ENCODE data around the gene SNAPC5.
"Not testable (repeated sequence)": the region's sequence is repeated elsewhere in the genome, so short reads cannot be mapped to it uniquely, and the experiment has no call there.

The SNAPC5 gene, protein sequence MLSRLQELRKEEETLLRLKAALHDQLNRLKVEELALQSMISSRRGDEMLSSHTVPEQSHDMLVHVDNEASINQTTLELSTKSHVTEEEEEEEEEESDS

DNA sequence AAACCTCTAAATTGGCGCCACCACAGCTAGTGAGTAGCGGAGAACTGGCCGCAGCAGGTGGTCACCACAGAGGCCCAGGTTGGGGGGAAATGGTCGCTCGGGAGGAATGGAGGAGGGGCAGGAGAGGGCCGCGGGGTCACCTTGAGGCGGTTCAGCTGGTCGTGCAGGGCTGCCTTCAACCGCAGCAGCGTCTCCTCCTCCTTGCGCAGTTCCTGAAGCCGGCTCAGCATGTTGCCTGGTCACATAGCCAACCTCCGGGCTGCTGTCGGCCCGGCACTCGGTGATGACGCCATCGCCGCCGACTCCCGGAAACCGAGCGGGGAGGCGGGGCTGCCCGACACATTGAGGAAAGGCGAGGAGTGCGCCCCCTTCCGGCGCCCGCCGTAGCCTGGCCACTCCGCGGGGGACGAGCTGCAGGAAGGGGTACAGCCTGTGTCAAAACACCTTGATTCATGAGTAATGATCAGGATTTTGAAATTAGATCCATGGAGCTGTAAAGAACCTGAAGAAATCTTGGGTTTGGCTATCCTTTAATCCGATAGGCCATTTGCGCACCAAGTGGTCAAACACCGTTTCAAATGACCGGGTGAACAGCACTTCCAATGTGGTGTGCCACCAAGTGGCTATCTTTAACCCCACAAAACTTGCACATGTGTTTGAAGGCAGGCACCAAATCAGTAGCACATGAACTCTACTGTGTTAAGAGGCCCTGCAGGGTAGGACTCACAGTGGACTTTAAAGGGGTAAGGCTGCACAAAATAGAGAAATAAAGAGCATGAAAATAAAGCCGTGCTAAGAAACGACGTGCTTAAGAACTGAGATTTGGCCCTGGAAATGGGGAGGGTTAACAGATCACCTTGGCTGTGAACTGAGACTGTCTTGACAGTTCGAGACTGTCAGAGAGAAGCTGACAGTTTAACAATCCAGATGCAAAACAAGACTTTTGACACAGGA, at the start of gene SNAPC5:
TSS of gene SNAPC5 (minus strand) at position 261 of the 954 bp plus-strand sequence. CDS start at position 230, 31 bp downstream.
- DNase-seq (ENCODE audit: low read depth) = peak; percentile 93

- no peak for DNase-seq (ENCODE audit: low read depth)
Measured at GRCh38 chr15:66545255-66545654, 47.7 kb upstream of the SNAPC5 start.

DNA sequence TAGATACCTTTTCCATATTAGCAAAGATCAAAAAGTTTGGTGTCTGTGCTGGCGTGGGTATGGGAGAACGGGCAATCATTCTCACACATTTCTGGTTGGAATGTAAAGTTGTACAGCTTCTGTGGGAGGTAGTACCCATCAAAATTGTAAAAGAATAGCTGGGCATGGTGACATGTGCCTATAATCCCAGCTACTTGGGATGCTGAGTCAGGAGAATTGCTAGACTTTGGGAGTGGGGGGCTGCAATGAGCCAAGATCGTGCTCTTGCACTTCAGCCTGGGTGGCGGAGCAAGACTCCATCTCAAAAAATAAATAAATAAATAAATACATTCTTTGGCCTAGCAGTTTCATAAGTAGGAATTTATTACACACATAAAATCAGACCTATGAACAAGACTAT, 45.3 kb upstream of the SNAPC5 start:
- DNase-seq (ENCODE audit: low read depth) = no peak

- DNase-seq (ENCODE audit: low read depth) = no peak
Measured at GRCh38 chr15:66535056-66535455, 37.5 kb upstream of the SNAPC5 start.

DNA sequence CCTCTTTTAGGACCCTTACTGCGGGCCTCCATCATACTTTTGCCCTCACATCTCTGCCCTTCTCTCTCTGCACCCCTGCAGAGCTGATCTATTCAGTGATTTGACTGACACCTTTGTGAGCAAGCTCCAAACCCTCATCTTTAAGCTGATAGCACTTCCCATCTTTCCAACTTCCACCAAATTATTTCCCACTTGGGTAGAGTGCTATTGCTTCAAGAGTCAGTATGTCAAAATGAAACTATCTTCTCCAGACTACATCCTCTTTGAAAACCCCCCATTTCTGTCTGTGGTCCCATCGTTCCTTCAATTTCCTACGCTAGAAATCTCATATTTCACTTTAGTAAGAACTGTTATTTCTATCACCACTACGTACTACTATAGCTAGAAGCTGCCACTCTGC, 27.3 kb upstream of the SNAPC5 start:
- no peak for DNase-seq (ENCODE audit: low read depth)

- DNase-seq (ENCODE audit: low read depth) = no peak
Measured at GRCh38 chr15:66523926-66524325, 26.4 kb upstream of the SNAPC5 start.

- peak; percentile 55 for DNase-seq (ENCODE audit: low read depth)
Measured at GRCh38 chr15:66515901-66516322, 18.4 kb upstream of the SNAPC5 start.

GRCh38 chr15:66514586-66514985, 17.0 kb upstream of the SNAPC5 start:
- no peak for DNase-seq (ENCODE audit: low read depth)

DNA sequence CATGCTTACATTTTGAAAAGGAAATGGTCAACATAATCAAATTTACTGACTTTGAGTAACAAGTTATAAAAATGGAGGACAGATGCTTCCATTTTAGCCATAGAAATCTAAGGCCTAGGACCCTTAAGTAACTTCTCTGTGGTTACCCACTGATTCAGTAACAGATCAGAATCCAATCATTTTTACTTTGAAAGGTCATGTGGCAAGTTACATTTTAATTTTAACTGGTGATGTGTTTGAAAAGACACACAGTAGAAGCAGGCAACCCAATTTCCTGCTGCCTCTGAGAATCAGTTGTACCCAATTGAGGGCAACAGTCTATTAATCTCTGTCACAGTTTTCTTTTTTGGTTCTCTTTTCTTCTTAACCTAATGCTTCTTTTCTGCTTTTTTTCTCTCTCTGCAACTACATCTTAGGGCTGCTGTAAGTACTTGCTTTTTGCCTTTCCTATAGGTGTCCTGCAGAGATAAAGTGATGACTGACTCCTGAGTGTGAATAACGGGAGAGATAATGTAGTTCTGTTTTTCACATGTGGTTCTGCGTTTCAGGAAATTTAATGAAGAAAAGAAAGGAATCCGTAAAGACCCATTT, 10.8 kb upstream of the SNAPC5 start:
- DNase-seq (ENCODE audit: low read depth) = no peak

DNA sequence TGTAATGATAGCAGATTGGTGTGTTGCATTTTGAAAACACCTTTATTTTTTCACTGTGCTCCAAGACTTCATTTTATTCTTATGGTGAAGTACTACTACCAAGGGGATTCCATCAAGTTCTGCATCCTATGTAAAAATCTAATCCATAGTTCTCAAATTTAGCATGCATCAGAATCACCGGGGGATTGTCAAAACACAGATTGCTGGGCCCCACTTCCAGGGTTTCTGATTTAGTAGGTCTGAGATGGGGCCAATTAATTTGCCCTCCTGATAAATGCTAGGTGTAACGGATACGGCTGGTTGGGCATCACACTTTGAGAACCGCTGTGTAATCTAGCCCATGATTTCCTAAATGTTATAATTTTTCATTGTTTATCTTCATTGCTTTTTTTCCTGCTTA, 8.3 kb upstream of the SNAPC5 start:
- peak; percentile 3 for DNase-seq (ENCODE audit: low read depth)

DNA sequence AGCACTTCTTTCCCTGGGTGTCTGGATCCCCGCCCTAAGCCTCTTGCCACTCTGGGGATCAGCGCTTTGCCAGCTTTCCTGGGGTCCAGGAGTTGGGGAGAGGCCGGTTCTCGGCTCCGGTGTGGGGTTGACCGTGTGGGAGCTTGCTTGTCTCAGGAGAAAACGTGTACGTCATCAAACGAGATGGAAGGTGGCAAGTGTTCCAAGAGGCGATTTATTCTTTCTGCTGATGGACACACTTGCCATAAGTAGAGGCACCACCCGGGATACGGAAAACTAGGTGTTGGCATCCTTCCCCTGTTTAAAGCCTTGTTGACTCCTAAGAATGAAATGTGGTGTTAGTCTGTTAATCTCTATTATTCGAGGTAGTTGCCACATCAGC, 7.9 kb upstream of the SNAPC5 start:
- DNase-seq (ENCODE audit: low read depth) = no peak

- peak; percentile 90 for DNase-seq (ENCODE audit: low read depth)
Measured at GRCh38 chr15:66504563-66505429, 7.2 kb upstream of the SNAPC5 start, which contains the start of the genes RPL4 and ZWILCH. Gene RPL4, minus strand, starts transcription at chr15:66504855. Its CDS starts 65 bp downstream, at chr15:66504790. Gene ZWILCH, plus strand, starts transcription at chr15:66505326. Its CDS starts 13 bp downstream, at chr15:66505339.

- DNase-seq (ENCODE audit: low read depth) = peak; percentile 19
Measured at GRCh38 chr15:66503780-66504562, 6.4 kb upstream of the SNAPC5 start.

DNA sequence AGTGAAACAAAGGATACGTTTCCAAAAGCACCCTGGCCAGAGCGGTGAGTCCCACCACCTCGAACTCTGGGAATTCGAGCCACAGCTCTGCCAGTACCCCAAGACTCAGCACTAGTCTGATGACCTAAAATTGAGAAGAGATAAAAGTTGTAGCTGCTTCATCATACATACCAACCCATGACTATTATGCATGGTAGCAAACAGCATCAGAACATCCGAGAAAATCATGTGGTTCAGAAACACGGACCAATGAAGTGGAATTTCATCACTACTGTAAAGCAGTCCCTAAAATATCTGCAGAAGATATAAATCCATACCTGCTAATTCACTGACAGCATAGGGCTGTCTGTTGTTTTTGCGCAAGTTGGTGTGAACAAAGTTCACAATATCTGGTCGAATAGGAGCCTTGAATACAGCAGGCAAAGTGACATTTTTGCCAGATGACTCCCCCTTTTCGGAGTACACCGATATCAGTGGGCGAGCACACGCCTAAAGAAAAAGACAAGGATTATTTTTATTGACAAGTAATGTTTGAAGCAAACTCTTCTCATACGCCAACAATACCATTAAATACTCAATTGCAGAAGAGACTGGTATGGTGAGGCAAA, 5.6 kb upstream of the SNAPC5 start:
- peak; percentile 27 for DNase-seq (ENCODE audit: low read depth)

DNA sequence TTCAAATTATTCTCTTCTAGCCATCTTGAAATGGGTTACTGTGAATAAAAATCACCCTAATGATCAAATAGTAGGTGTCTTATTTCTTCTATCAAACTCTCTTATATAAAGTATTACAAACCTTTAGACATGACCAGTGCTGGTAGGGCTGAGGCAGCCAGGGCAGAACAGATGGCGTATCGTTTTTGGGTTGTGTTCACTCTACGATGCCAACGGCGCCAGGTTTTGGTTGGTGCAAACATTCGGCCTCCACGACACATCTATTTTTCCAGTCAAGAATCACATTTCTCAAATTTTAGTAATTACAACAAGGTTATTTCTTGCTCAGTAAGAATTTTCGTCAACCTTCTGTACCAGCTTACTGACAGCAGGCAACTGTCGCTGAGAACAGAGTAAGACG, 4.9 kb upstream of the SNAPC5 start:
- no peak for DNase-seq (ENCODE audit: low read depth)

GRCh38 chr15:66500346-66500745, 2.8 kb upstream of the SNAPC5 start:
- DNase-seq (ENCODE audit: low read depth) = not testable (repeated sequence)

- DNase-seq (ENCODE audit: low read depth) = peak; percentile 50
Measured at GRCh38 chr15:66498501-66499386, 1.2 kb upstream of the SNAPC5 start.

- no peak for DNase-seq (ENCODE audit: low read depth)
Measured at GRCh38 chr15:66496951-66497501, 536 bp downstream of the SNAPC5 start.

DNA sequence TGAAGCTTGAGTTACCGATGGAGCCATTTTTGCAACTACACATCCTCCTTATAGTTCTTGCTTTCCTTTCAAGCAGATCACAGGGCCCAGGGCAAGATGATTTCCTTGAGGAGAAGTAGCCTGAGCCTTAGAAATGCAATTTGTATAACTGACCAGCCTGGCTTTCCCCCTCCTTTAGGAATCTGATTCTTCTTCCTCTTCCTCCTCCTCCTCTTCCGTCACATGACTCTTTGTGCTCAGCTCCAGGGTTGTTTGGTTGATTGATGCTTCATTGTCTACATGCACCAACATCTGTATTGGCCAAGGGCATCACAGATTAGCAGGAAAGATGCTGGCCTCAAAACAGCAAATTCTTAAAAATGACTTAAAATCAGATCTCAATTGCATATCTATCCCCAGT, 3.3 kb downstream of the SNAPC5 start:
- no peak for DNase-seq (ENCODE audit: low read depth)
